ENCODE results near the gene TOP3A.
A peak's percentile ranks its signal among the peaks of the same experiment; 100 is the strongest.
"Not testable (repeated sequence)": the region's sequence is repeated elsewhere in the genome, so short reads cannot be mapped to it uniquely, and the experiment has no call there.

The TOP3A gene, protein sequence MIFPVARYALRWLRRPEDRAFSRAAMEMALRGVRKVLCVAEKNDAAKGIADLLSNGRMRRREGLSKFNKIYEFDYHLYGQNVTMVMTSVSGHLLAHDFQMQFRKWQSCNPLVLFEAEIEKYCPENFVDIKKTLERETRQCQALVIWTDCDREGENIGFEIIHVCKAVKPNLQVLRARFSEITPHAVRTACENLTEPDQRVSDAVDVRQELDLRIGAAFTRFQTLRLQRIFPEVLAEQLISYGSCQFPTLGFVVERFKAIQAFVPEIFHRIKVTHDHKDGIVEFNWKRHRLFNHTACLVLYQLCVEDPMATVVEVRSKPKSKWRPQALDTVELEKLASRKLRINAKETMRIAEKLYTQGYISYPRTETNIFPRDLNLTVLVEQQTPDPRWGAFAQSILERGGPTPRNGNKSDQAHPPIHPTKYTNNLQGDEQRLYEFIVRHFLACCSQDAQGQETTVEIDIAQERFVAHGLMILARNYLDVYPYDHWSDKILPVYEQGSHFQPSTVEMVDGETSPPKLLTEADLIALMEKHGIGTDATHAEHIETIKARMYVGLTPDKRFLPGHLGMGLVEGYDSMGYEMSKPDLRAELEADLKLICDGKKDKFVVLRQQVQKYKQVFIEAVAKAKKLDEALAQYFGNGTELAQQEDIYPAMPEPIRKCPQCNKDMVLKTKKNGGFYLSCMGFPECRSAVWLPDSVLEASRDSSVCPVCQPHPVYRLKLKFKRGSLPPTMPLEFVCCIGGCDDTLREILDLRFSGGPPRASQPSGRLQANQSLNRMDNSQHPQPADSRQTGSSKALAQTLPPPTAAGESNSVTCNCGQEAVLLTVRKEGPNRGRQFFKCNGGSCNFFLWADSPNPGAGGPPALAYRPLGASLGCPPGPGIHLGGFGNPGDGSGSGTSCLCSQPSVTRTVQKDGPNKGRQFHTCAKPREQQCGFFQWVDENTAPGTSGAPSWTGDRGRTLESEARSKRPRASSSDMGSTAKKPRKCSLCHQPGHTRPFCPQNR

GRCh38 chr17:18314731-18315561 is at the start of gene TOP3A, which contains the start of gene SMCR8:
TOP3A (minus strand) TSS chr17:18314994; CDS start chr17:18314778, 216 bp downstream.
SMCR8 (plus strand) TSS chr17:18315293; CDS start chr17:18315790, 497 bp downstream.
- ATAC-seq, result peak; percentile 97

GRCh38 chr17:18364166-18364565 is 49.4 kb upstream of the TOP3A start:
- ATAC-seq, result no peak

- ATAC-seq, result peak; percentile 100
Observed at GRCh38 chr17:18363101-18364049, 48.6 kb upstream of the TOP3A start, which contains the start of gene SHMT1. SHMT1 (minus strand) TSS chr17:18363550; CDS start chr17:18355981, 7,569 bp downstream.

GRCh38 chr17:18362698-18363100 is 47.9 kb upstream of the TOP3A start:
- peak in 1 of 2 donors; percentile 1 for ATAC-seq

DNA sequence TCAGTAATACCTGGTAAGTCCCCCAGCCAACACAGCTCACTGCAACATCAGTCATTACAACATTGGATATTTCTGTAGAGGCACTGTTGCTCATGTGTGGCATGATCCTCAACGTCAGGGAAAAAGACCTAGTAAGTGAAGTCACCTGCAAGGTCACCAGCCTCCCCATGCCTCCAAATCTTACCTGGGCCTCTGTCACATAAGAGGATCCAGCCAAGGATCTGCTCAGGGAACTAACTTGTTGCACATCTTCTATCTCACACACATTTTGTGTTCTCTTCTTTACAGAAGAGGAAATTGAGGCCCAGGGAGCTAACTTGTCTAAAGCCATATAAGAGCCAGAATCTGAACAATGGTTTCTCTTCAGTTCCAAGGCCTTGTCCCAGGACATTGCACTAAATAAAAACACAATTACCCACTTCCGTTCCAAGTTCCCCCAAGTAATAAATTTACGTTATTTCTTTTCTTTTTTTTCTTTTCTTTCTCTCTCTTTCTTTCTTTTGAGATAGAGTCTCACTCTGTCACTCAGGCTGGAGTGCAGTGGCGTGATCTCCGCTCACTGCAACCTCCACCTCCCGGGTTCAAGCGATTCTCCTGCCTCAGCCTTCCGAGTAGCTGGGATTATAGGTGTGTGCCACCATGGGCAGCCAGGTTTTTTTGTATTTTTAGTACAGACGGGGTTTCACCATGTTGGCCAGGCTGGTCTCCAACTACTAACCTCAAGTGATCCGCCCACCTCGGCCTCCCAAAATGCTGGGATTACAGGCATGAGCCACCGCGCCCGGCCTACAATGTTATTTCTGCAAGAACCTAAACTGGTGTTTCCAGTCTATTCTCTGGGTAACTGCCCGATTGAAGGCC is 47.3 kb upstream of the TOP3A start:
- ATAC-seq, result no peak

DNA sequence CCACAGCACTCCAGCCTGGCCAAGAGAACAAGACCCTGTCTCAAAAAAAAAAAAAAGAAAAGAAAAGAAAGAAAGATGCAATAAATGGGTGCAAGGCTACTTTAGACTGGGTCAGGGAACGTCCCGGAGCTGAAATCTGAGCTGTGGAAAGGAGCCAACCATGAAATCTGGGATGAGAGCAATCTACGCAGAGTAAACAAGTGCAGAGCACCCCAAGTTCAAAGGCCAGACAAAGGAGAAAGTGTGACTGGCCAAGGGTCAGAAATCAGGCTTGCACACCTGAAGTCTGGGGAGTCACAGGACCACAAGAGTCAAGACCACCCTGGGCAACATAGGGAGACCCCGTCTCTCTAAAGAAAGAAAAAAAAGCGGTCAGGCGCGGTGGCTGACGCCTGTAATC is 45.7 kb upstream of the TOP3A start:
- ATAC-seq, result no peak

- ATAC-seq, result no peak
Observed at GRCh38 chr17:18356624-18357023, 41.8 kb upstream of the TOP3A start.

DNA sequence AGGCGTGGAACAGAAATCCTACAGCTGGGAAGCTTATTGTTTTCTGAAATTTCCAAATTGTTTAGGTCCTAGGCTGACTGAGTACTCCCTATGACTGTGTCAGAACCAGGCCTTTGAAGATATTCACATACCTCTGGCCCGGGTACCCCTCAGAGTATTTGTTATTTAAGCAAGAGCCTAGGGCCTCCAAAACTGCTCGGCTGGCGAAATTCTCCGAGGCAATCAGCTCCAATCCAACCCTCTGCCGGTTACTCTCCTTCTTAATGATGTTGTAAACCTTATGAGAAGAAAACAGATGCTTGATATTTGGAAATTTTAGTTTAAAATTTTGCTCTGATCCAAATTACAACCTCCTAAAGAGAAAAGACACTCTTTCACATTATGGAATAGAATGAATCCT is 38.7 kb upstream of the TOP3A start:
- no peak for ATAC-seq

DNA sequence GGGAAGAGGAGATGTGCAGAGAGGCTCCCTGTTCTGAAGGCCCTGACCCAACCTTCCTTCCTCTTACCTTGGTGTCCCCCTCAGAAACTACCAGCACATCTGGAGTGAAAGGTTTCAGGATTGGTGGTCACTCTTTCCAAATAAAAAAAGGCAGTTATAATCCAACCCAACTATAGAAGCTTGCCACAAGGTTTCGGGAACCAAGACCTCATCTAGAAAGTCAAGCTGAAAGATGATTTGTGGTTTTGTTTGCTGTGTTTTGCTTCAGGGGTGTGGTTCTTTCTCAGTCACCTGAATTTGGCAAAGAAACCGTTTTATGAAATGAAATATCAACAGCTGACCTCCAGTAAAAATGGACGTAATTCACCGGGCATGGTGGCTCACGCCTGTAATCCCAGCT is 29.2 kb upstream of the TOP3A start:
- no peak for ATAC-seq

DNA sequence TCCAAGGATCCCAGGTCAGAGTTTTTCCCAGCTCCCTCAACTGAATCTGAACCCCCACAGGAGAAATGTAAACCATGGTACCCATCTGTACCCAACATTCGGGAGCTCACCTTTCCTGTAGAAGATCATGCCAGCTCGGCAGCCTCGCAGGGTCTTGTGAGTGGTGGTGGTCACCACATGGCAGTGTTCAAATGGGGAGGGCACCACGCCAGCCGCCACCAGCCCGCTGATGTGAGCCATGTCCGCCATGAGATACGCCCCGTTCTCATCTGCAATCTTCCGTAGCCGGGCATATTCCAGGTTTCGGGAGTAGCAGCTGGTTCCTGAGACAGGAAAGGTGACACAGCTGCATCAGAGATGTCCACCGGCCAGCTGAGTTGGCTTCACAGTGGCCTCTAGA is 25.1 kb upstream of the TOP3A start:
- no peak for ATAC-seq

GRCh38 chr17:18338158-18338557 is 23.4 kb upstream of the TOP3A start:
- ATAC-seq, result not testable (repeated sequence)

DNA sequence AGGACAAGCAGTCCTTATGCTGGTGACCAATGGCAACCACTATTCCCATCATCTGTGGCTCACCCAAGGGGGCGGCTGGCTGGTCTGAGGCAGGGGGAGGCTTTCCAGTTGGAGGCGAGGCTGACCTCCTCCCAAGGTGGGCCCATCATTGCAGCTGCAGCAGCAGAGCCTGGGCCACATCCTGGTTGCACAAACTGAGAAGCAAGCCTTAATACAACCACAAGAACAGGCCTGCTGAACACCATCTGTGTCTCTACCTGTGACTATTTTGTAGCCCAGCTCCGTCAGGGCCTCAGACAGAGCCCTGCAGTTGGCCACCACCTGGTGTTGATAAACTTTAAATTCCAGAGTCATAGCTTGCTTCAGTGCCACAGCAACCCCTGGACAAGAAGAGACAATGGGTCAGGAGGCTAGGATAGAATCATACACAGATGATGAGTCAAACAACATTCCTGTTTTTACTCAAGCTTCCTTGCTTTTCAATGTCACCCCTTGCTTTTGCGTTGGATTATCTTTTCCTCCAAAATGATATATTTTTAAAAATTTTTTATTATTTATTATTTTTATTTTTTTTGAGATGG is 18.2 kb upstream of the TOP3A start:
- no peak for ATAC-seq

DNA sequence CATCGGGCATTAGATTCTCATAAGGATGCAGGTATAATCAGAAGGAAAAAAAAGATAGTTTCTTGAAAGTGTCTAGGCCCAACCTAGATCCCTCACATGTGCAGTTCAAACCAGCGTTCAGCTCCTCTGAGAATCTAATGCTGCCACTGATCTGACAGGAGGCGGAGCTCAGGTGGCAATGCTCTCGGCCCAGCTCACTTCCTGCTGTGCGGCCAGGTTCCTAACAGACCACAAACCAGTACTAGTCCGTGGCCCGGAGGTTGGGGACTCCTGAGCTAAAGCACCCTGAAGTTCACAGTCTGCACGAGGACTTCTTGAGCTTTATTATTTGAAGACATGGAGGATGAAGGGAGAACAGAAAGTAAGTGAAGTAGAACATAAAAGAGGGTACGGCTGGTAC is 17.1 kb upstream of the TOP3A start:
- ATAC-seq, result no peak

- no peak for ATAC-seq
Observed at GRCh38 chr17:18328643-18329204, 13.9 kb upstream of the TOP3A start.

DNA sequence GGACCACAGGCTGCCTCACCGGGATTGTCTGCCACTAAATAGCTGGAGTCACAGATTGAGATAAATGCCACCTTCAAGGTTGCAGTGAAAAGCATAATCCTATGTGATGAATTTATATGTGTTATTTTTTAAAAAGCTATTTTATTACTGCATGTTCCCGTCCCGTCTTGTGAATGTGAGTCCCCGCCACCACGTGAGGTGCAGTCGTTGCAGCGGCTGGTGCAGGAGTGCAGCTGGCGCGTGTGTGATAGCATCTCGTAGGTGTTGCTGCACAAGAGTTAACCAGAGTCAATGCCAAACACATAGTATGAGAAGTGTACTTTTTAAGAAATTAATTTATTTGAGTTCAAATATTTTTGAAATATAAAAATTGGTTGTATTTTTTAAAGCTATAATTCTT is 12.8 kb upstream of the TOP3A start:
- ATAC-seq, result no peak

DNA sequence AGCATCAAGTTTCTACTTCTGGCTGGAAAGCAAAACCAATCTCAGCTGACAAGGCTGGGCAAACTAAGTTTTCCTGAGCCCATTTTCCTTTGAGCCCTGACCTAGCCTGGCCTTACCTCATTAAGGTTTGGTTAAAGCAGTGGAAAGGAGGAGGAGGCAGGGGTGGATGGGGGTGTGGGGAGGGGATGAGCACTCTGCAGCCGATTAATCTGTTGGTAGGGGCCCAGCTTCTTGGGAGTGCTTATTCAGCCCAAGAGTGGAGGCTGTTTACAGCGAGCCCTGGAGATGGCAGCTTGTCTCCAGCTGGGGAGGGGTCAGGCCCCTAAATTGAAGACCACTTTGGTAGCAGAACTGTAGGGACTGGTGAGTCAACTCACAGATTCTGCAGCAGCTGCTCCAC is 12.3 kb upstream of the TOP3A start:
- ATAC-seq, result no peak

GRCh38 chr17:18326572-18326971 is 11.8 kb upstream of the TOP3A start:
- ATAC-seq, result no peak

GRCh38 chr17:18326039-18326438 is 11.2 kb upstream of the TOP3A start:
- ATAC-seq, result no peak
